Measurements from ENCODE around the gene CCDC97. TPM values are rescaled to one million over a fixed set of nuclear protein-coding genes. Genes with fewer than 3 reads are reported as not detected.

Gene CCDC97
- total RNA-seq, 1 donor from 2014 or later = 21.8 TPM

DNA sequence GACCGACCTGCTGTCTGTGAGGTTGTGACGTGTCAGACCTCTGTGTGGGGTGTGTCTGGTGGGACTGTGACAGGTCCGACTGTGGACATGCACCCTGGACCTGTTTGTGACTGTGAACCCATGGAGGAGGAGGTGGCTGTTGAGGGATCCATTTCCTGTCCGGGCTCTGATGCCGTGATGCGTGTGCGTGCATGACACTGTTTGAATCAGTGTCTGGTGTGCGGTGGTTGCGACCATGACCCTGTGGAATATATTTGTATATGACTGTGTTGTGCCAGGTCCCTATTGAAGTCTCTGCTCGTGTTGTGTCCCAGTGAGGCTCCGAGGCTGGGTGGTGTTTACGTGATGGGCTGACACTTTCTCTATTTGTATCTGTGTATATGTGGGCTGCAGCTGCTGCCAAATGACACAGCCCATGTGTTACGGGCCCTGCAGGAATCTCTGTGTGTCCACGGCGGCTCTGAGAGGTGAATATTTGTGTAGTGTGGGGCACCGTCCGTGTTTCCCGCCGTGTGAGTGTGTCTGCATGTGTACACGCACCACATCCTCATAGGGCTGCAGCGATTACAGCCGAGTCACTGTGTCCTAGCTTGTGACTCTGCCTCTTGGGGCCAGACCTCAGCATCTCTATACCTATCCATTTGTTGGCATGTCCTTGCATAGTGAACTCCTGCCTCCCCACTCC lies 18.3 kb downstream of the CCDC97 start:
- no peak for TF ChIP-seq CTCF (IDR thresholded peaks at IDR 0.05)
- H3K4me3 Mint-ChIP-seq (ENCODE audit: unreplicated experiment) = peak overlapping the region; percentile 39

GRCh38 chr19:41328842-41329225 lies 18.9 kb downstream of the CCDC97 start:
- H3K9me3 Mint-ChIP-seq (ENCODE audit: low read depth) = no peaks in the 10 kb centered on the region
- no peak for DNase-seq (ENCODE audit: low spot score)
- H3K27me3 Mint-ChIP-seq (ENCODE audit: low read depth) = no peaks in the 10 kb centered on the region
- peaks cover 55% of the 10 kb centered on the region for H3K4me1 Mint-ChIP-seq (ENCODE audit: low read depth)
- no peak for TF ChIP-seq CTCF (IDR thresholded peaks at IDR 0.05)
- peaks cover 29% of the 10 kb centered on the region for H3K36me3 Mint-ChIP-seq (ENCODE audit: low read depth)
- H3K27ac Mint-ChIP-seq (ENCODE audit: unreplicated experiment) = peak overlapping the region; percentile 97
- H3K4me3 Mint-ChIP-seq (ENCODE audit: unreplicated experiment) = no peak overlapping the region

More for the DNA sequence above, 18.3 kb downstream of the CCDC97 start:
- no peak for DNase-seq (ENCODE audit: low spot score)
- peak overlapping the region; percentile 97 for H3K27ac Mint-ChIP-seq (ENCODE audit: unreplicated experiment)
- peaks cover 60% of the 10 kb centered on the region for H3K4me1 Mint-ChIP-seq (ENCODE audit: low read depth)
- no peaks in the 10 kb centered on the region for H3K9me3 Mint-ChIP-seq (ENCODE audit: low read depth)
- H3K36me3 Mint-ChIP-seq (ENCODE audit: low read depth) = peaks cover 29% of the 10 kb centered on the region
- no peaks in the 10 kb centered on the region for H3K27me3 Mint-ChIP-seq (ENCODE audit: low read depth)

DNA sequence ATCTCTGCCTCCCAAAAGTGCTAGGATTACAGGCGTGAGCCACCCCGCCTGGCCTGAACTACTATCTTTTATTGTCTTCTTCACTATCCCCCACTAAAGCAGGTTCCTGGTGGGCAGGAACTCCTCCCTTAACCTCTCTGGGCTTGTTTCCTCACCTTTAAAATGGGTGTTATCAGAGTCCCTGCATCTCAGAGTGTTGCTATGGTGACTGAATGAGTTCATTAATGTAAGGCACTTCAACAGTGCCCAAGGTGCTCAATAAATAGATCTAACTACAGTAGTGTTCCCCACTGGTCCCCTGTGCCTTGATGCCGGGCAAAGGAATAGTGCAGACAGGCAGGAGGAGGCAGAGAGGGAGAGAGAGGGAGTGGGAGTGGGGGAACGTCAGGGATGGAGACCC lies 20.5 kb downstream of the CCDC97 start:
- Mint-ChIP-seq H3K27ac (ENCODE audit: unreplicated experiment) (no peak overlapping the region), H3K4me3 (ENCODE audit: unreplicated experiment) (no peak overlapping the region), H3K36me3 (ENCODE audit: low read depth) (peaks cover 29% of the 10 kb centered on the region)

GRCh38 chr19:41330946-41331678 lies 21.1 kb downstream of the CCDC97 start:
- no peak for TF ChIP-seq CTCF (IDR thresholded peaks at IDR 0.05)
- Mint-ChIP-seq H3K9me3 (ENCODE audit: low read depth) (no peaks in the 10 kb centered on the region), H3K4me3 (ENCODE audit: unreplicated experiment) (no peak overlapping the region), H3K36me3 (ENCODE audit: low read depth) (peaks cover 30% of the 10 kb centered on the region), H3K27ac (ENCODE audit: unreplicated experiment) (no peak overlapping the region), H3K27me3 (ENCODE audit: low read depth) (no peaks in the 10 kb centered on the region), H3K4me1 (ENCODE audit: low read depth) (peaks cover 35% of the 10 kb centered on the region)
- no peak for DNase-seq (ENCODE audit: low spot score)

More for the DNA sequence above, 20.5 kb downstream of the CCDC97 start:
- TF ChIP-seq CTCF (IDR thresholded peaks at IDR 0.05) = no peak
- Mint-ChIP-seq H3K4me1 (ENCODE audit: low read depth) (peaks cover 39% of the 10 kb centered on the region), H3K9me3 (ENCODE audit: low read depth) (no peaks in the 10 kb centered on the region), H3K27me3 (ENCODE audit: low read depth) (no peaks in the 10 kb centered on the region)
- no peak for DNase-seq (ENCODE audit: low spot score)

DNA sequence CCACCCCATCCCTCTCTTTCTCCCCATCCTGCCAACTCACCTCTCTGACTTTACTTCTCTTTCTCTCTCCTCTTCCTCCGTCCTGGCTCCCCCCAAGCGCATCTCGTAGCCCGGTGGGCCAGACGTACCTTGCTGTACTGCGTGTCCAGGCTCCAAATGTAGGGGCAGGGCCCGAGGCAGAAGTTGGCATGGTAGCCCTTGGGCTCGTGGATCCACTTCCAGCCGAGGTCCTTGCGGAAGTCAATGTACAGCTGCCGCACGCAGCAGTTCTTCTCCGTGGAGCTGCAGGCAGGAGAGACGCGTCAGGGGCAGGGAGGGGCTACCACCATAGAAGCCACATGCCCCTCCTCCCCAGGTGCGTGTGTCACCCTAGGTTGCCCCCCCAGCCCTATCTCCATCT lies 22.0 kb downstream of the CCDC97 start:
- Mint-ChIP-seq H3K27me3 (ENCODE audit: low read depth) (no peaks in the 10 kb centered on the region), H3K36me3 (ENCODE audit: low read depth) (peaks cover 33% of the 10 kb centered on the region), H3K4me3 (ENCODE audit: unreplicated experiment) (no peak overlapping the region), H3K27ac (ENCODE audit: unreplicated experiment) (no peak overlapping the region), H3K9me3 (ENCODE audit: low read depth) (no peaks in the 10 kb centered on the region), H3K4me1 (ENCODE audit: low read depth) (peaks cover 26% of the 10 kb centered on the region)
- no peak for DNase-seq (ENCODE audit: low spot score)
- TF ChIP-seq CTCF (IDR thresholded peaks at IDR 0.05) = no peak

All from chondrocyte (in vitro differentiated cells).